DND-41 (cell line): Measurements from ENCODE around the gene CHD9.

ENCODE experiments used
- ATAC-seq: fragments of 200-7000 bp; cut with Tn5 transposase; 3 replicates; pipeline ENCODE4 v1.9.1; 2021; ENCODE audit warnings: low read depth; ENCODE audit not compliant: insufficient read depth
- DNase-seq: peaks from one replicate; pipeline ENCODE4 v3.0.0-alpha.2; 2020
- H2AFZ ChIP-seq: 2 replicates; pipeline ENCODE4 v1.6.0; 2012; ENCODE audit warnings: low read depth, low read length
- H3K27ac ChIP-seq: 2 replicates; pipeline ENCODE4 v1.5.1; 2012; ENCODE audit warnings: low read length, inconsistent platforms
- H3K27me3 ChIP-seq: fragments of 200-600 bp; sonication (generic); 2 replicates; pipeline ENCODE4 v1.6.0; 2012; ENCODE audit warnings: low read length, mild to moderate bottlenecking, inconsistent platforms; ENCODE audit not compliant: insufficient read depth, poor library complexity
- H3K36me3 ChIP-seq: 2 replicates; pipeline ENCODE4 v1.5.1; 2012; ENCODE audit warnings: low read length, inconsistent platforms; ENCODE audit not compliant: insufficient read depth
- H3K4me1 ChIP-seq: 2 replicates; pipeline ENCODE4 v1.5.1; 2012; ENCODE audit warnings: mild to moderate bottlenecking, low read length; ENCODE audit not compliant: insufficient read depth
- H3K4me2 ChIP-seq: 2 replicates; pipeline ENCODE4 v1.6.0; 2012; ENCODE audit warnings: mild to moderate bottlenecking, moderate library complexity, low read length, inconsistent platforms; ENCODE audit not compliant: insufficient read depth
- H3K4me3 ChIP-seq, 2 experiments: fragments of 200-600 bp in 1 of 2; shearing (Covaris generic) in 1 of 2; 2 replicates each; pipeline ENCODE4 v1.5.1; 2012 to 2016; ENCODE audit warnings: inconsistent platforms in 2 of 2, low read length in 2 of 2, mild to moderate bottlenecking in 2 of 2, low read depth in 1 of 2, moderate library complexity in 1 of 2
- H3K79me2 ChIP-seq: 2 replicates; pipeline ENCODE4 v1.6.0; 2012; ENCODE audit warnings: low read length, inconsistent platforms; ENCODE audit not compliant: insufficient read depth
- H3K9ac ChIP-seq: 2 replicates; pipeline ENCODE4 v1.6.0; 2012; ENCODE audit warnings: low read depth, mild to moderate bottlenecking, inconsistent platforms, low read length, moderate library complexity
- H3K9me3 ChIP-seq: 2 replicates; pipeline ENCODE4 v1.5.1; 2012; ENCODE audit warnings: low read length, moderate library complexity, mild to moderate bottlenecking, inconsistent platforms; ENCODE audit not compliant: insufficient read depth, severe bottlenecking
- H4K20me1 ChIP-seq: 2 replicates; pipeline ENCODE4 v1.6.0; 2012; ENCODE audit warnings: low read length; ENCODE audit not compliant: insufficient read depth
- EZH2 ChIP-seq: IDR thresholded peaks from 3 replicates; pipeline ENCODE4 v1.6.1; 2012; ENCODE audit warnings: borderline replicate concordance, low read depth, mild to moderate bottlenecking, moderate library complexity, low read length, inconsistent platforms; ENCODE audit not compliant: severe bottlenecking
- TF ChIP-seq, protein P1 (sequence below): IDR thresholded peaks from 2 replicates; pipeline ENCODE4 v1.5.1; 2012; ENCODE audit warnings: borderline replicate concordance, low read length, moderate library complexity, mild to moderate bottlenecking; ENCODE audit not compliant: poor library complexity, severe bottlenecking; ENCODE audit errors: extremely low read depth

CHD9 gene

DNA sequence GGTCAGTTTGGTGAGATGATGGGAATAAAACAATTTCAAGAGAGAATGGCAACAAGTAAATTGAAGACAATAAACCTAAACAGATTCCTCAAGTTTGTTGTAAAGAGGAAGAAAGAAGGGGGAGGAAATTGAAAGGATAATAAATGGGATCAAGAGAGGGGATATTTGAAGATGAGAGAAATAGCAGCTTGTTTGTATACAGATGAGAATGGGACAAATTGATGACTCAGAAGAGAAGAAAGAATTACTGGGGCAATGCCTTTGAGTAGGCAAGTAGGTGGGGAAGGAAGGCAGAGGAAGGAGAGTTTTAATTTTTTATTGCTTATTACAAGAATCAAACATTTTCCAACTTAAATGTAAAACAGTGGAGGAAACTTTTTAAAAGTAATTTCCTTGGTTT lies 98.3 kb downstream of the CHD9 start:
- Histone ChIP-seq H3K27me3 (no peaks in the 10 kb centered on the region), H2AFZ (no peak overlapping the region), H3K9me3 (peaks cover 10% of the 10 kb centered on the region), H3K36me3 (peaks cover 27% of the 10 kb centered on the region), H3K4me1 (no peaks in the 10 kb centered on the region), H3K27ac (no peak overlapping the region), H3K79me2 (peaks cover 62% of the 10 kb centered on the region), H3K9ac (no peak overlapping the region), H3K4me3 (no peak overlapping the region), H4K20me1 (peaks cover 10% of the 10 kb centered on the region; the same call in 1 of the 2 replicates), H3K4me2 (no peak overlapping the region)
- ATAC-seq (no peak), DNase-seq (no peak)
- TF ChIP-seq EZH2, result no peak
- TF ChIP-seq, protein P1, sequence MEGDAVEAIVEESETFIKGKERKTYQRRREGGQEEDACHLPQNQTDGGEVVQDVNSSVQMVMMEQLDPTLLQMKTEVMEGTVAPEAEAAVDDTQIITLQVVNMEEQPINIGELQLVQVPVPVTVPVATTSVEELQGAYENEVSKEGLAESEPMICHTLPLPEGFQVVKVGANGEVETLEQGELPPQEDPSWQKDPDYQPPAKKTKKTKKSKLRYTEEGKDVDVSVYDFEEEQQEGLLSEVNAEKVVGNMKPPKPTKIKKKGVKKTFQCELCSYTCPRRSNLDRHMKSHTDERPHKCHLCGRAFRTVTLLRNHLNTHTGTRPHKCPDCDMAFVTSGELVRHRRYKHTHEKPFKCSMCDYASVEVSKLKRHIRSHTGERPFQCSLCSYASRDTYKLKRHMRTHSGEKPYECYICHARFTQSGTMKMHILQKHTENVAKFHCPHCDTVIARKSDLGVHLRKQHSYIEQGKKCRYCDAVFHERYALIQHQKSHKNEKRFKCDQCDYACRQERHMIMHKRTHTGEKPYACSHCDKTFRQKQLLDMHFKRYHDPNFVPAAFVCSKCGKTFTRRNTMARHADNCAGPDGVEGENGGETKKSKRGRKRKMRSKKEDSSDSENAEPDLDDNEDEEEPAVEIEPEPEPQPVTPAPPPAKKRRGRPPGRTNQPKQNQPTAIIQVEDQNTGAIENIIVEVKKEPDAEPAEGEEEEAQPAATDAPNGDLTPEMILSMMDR, result no peak

DNA sequence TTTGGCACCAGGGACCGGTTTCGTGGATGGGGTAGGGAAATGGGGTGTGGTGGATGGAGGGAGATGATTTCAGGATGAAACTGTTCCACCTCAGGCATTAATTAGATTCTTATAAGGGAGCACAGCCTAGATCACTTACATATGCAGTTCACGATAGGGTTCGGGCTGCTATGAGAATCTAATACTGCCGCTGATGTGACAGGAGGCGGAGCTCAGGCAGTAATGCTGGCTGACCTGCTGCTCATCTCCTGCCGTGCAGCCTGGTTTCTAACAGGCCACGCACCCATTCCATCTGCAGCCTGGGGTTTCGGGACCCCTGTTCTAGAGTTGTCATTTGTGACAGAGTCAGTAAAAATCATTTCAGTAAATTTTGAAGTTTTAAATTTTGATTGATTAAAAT lies 99.7 kb downstream of the CHD9 start:
- Histone ChIP-seq H3K9me3 (peaks cover 8% of the 10 kb centered on the region), H3K27ac (no peak overlapping the region), H3K4me2 (no peak overlapping the region), H3K79me2 (peaks cover 50% of the 10 kb centered on the region), H3K9ac (no peak overlapping the region), H3K36me3 (peaks cover 27% of the 10 kb centered on the region), H3K4me3 (no peak overlapping the region), H3K4me1 (no peaks in the 10 kb centered on the region), H3K27me3 (no peaks in the 10 kb centered on the region), H2AFZ (no peak overlapping the region), H4K20me1 (peaks cover 10% of the 10 kb centered on the region; the same call in 1 of the 2 replicates)
- no peak for DNase-seq
- no peak for ATAC-seq
- TF ChIP-seq, protein P1, result no peak
- TF ChIP-seq EZH2, result no peak

DNA sequence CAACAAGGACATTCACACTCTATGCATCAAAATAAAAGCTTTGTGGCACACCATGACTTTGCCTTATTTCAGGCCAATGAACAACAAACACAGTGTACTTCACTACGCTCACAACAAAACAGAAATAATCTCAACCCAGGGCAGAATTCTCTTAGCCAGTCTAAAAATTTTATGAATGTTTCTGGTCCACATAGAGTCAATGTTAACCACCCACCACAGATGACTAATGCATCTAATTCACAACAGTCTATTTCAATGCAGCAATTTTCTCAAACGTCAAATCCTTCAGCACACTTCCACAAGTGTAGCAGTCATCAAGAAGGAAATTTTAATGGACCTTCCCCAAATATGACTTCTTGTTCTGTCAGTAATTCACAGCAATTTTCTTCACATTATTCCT lies 101.7 kb downstream of the CHD9 start:
- H3K4me2 ChIP-seq, result no peak overlapping the region
- no peak for ATAC-seq
- no peak overlapping the region for H3K9ac ChIP-seq
- no peak for TF ChIP-seq EZH2
- TF ChIP-seq, protein P1, result no peak
- H4K20me1 ChIP-seq, result peaks cover 10% of the 10 kb centered on the region; the same call in 1 of the 2 replicates
- H3K79me2 ChIP-seq, result peaks cover 37% of the 10 kb centered on the region
- H3K4me3 ChIP-seq, result no peak overlapping the region
- H3K4me1 ChIP-seq, result no peaks in the 10 kb centered on the region
- no peaks in the 10 kb centered on the region for H3K27me3 ChIP-seq
- H3K9me3 ChIP-seq, result no peaks in the 10 kb centered on the region
- H3K36me3 ChIP-seq, result peaks cover 31% of the 10 kb centered on the region
- no peak overlapping the region for H2AFZ ChIP-seq
- no peak for DNase-seq
- H3K27ac ChIP-seq, result no peak overlapping the region
